Inferior parietal cortex (tissue), 1 donor: ENCODE measurements around the gene PICK1.
"Not testable (repeated sequence)": the region's sequence is repeated elsewhere in the genome, so short reads cannot be mapped to it uniquely, and the experiment has no call there.

Source experiments
- DNase-seq: peaks from one replicate; pipeline ENCODE4 v3.0.0-alpha.2; 2016; ENCODE audit errors: extremely low spot score

PICK1 gene

DNA sequence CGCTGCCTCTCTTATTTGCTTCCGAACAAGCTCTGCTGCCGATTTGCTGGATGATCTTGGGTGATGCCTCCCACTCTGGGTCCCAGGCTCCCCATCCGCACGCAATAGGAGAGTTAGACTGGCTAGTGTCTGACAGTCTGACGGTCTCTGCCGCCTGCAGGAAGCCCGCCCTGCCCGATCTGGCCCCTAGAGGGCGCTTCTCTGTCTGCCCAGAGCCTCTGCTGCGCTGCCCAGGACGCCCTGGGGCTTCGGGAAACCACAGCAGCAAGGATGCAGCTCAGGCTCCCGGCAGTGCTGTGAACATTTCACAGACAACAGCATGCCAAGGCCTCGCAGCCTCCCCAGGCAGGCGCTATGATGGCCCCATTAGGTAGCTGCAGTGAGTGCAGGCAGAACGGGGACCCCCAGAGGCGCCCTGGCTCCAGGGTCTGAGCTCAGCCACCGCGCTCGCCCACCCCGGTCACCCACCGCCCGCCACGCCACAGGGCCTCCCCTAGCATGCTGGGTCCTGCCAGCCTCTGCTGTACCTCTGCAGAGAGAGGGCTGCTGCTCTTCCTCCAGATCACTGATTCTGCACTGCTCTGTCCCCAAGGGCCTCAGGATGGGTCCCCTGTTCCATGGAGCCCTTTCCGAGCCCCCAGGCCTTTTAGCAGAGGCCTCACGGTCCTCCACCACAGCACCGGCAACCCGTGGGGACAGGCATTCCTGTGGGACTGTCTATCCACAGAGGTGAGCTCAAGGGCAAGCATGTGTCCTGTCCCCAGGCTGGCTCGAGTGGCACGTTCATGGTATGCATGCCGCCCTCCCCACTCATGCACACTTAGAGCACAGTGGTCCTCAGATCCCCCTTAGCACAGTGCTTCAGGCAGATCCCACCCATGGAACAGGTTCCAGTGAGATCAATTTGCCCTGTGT is 57.5 kb downstream of the PICK1 start:
- peak; percentile 78 for DNase-seq

DNA sequence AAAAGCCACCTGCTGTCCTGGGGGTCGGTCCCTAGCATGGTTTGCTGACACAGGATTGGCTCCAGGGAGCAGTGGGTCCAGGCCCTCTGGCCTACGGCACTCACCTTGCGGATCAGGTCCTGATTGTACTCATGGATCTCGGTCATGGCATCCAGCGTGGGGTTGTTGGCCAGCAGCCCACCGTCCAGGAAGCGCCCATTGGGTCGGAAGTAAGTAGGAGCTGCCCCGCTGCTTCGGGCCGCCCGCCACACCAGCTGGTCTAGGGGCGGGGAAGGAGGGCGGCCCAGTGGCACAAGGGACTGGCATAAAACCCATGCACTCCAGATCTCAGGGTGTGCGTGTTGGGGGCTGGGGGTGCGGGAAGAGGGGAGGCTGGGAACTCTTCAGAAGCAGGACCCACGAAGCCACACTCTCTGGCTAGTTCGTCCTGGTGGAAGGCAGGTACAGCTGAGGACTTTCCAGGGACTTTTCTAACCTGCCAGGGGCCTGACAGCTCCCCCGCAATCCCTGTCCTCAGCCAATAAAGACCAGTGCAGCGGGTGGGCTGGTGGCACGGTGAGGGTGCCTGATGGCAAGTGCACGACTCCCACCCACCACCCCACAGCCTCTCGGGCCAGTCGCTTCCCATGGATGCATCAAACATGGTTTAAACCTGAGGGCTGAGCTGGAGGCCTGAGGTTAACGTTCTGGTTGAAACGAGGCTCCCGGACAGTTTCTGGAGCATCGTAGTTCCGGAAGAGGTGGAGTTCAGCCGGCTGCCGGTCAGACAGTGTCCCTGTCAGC is 58.4 kb downstream of the PICK1 start:
- no peak for DNase-seq

DNA sequence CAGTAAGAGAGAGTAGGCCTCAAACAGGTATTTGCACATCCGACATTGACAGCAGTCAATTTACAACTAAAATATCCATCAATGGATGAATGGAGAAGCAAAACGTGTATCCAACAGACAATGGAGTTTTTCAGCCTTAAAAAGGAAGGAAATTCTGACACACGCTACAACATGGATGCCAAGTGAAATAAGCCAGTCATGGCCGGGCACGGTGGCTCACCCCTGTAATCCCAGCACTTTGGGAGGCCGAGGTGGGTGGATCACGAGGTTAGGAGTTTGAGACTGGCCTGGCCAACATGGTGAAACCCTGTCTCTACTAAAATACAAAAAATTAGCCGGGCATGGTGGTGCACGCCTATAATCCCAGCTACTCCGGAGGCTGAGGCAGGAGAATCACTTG is 60.4 kb downstream of the PICK1 start:
- DNase-seq: not testable (repeated sequence)

DNA sequence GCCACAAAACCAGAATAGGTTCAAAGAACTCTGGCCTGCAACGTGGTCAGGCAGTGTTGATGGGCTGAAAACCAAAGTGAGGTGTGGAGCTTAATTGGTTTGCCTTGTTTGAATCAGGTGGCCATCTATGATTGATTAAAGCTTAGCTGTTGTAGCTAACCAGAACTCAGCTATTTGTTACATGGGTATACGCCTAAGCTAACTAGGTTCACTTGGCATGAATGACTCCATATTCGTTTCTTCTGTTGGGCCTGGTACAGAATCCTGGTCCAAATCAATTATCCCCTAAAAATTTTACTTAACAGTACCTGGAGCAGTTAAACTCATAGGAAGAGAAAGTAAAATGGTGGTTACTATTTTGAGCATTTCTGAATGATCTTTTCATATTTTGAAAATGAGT is 61.0 kb downstream of the PICK1 start:
- DNase-seq: no peak

DNA sequence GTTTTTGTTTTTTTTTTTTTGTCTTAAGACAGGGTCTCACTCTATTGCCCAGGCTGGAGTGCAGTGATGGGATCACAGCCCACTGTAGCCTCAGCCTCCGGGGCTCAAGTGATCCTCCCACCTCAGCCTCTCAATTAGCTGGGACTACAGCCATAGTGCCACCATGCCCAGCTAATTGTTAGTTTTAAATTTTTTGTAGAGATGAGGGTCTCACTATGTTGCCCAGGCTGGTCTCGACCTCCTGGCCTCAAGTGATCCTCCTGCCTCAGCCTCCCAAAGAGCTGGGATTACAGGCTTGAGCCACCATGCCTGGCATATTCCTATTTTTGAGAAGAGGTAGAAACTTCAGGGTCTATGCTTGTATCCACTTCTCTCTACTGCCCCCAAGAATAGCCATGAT is 61.5 kb downstream of the PICK1 start:
- not testable (repeated sequence) for DNase-seq

DNA sequence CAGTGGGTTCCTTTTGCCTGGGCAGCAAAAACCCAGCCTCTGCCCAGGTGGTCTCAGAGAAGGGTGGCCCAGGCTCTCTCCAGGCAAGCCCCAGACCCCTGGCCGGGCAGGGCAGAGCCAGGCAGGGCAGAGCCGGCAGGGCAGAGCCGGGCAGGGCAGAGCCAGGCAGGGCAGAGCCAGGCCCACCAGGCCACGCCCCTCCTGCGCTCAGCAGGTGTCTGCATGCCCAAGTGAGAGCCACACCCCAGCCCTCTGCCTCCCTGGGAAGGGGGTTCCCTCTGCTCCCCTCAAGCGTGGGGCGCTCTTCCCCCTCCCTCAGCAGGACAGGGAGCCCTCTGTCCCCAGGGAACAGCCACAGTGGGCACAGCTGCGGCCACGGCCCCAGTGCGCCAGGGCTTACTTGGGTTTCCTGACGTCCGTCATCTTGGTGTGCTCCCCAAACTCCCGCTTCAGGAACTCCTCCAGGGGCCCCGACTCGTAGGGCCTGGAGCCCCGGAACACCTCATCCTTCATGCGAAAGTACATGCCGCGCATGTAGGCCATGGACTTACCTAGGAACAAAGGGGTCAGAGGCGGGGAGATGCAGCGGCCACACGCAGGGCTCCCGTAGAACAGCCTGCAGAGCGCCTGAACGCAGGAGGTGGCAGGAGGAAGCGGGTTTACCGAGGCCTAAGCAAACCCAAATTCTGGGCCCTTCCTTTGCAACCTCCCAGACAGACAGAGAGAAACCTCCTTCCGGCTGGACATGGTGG is 63.3 kb downstream of the PICK1 start:
- DNase-seq: no peak

DNA sequence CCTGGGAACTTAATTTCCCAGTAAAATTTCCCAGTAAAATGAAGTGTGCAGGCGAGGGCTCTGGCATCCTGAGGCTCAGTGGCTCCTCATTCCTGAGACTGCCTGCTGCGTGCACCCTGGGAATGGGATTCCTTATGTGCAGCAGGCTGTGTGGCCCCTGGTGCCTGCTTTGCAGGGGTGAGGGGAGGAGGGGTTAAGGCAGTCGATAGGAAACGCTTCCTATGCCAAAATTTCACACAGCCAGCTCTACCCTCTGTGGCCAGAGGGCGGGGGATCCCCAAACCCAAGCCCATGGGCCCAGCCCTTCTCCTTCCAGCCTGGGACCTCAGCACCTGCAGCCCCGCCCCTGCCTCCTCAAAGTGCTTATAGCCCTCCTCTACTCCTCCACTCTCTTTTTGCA is 65.4 kb downstream of the PICK1 start:
- no peak for DNase-seq

DNA sequence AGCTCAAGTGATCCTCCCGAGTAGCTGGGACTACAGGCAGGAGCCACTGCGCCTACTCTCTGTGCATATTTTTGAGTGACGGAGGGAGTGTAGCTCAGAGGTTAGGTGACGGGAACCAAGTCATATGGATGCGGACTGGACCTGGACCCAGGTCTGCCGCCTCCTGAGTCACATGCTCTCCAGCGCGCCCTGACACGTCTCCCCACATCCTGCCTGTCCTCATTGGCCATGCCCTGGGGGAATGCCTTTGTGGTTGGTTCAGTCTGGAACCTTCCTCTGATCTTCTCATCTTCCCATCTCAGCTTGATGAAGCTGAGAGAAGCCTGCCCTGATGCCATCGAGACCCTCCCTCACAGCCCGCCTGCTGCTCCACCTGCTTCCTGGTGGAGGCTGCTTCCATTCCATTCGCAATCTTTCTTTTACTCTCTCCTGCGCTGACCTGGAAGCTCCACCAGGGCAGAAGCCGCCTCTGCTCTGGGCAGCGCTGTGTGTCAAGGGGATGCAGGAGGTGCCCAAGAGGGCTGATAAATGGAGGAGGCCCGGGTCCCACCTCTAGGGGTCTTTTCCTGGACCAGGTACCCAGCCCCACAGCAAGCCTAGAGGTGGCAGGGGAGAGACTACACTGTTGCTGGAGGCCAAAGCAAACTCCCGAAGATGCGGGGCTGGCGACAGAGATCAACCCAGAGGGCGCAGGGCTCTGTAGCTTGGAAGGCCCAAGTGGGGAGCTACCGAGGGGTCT is 67.2 kb downstream of the PICK1 start:
- no peak for DNase-seq

DNA sequence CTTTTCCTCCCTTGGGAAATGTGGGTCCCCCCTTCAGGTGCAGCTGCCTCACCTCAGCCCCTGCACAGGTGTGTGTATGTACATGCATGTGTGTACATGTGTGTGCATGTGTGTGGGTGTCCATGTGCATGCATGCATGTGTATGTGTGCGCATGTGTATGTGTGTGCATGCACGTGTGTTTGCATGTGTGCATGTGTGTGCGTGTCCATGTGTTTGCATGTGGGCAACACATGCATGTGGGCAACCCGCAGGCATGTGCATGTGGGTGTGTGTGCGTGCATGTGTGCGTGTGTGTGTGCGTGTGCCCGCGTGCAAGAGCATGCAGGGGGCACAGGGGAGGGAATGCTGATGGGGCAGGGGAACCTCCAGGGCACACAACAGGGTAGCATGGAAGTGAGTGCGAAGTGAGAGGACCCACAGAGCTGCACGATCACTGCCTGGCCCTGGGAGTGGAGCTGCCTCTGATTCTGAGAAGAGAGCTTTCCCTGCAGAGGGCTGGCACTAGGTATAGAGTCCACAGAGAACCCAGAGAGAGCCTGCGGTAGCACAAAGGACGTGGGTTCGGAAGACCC is 67.9 kb downstream of the PICK1 start:
- DNase-seq: no peak
